Peyer's patch (tissue), 4 donors: ENCODE data around the gene SCGB3A1.

ENCODE experiments used
- CTCF ChIP-seq, 6 experiments: fragments of 450-650 bp in 4 of 6; fragments of 200-600 bp in 2 of 6; sonication (generic) in 1 of 6; IDR thresholded peaks; one replicate each; pipeline ENCODE4 v1.5.1; 2017 to 2019; ENCODE audit warnings: antibody characterized with exemption in 6 of 6, mild to moderate bottlenecking in 3 of 6, moderate library complexity in 1 of 6
- POLR2A ChIP-seq, 2 donors: fragments of 450-650 bp; IDR thresholded peaks; one replicate each; pipeline ENCODE4 v1.5.1; 2017; ENCODE audit warnings: antibody characterized with exemption in 2 of 2, mild to moderate bottlenecking in 2 of 2, moderate library complexity in 2 of 2

DNA sequence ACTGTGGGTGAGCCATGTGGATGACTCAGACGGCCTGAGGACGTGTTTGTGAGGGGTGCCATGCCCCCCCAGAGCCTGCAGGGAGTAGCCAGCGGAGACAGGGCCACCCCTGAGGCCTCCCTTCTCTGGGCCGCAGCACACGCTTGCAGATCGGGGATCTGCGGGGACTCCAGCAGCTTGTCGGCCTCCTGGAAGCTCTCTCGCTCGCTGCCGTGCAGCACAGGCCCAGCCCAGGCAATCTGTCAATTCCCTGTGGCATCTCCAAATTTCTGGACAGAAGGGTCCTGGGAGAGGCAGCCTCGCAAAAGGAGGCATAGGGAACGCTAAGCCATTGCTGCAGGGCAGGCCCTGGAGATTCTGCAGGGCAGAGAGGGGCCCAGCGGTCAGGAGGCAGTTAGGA, 36.9 kb upstream of the SCGB3A1 start:
- no peak for TF ChIP-seq POLR2A (IDR thresholded peaks at IDR 0.05)
- TF ChIP-seq CTCF (IDR thresholded peaks at IDR 0.05): no peak
